NCI-H1417 (cell line): ENCODE data around the gene EDA2R.
A peak's percentile ranks its signal among the peaks of the same experiment; 100 is the strongest.

Experiments
- DNase-seq, 3 experiments: peaks; one replicate each; lab custom pipeline; 2025; lab: John Stamatoyannopoulos, UW

EDA2R gene

DNA sequence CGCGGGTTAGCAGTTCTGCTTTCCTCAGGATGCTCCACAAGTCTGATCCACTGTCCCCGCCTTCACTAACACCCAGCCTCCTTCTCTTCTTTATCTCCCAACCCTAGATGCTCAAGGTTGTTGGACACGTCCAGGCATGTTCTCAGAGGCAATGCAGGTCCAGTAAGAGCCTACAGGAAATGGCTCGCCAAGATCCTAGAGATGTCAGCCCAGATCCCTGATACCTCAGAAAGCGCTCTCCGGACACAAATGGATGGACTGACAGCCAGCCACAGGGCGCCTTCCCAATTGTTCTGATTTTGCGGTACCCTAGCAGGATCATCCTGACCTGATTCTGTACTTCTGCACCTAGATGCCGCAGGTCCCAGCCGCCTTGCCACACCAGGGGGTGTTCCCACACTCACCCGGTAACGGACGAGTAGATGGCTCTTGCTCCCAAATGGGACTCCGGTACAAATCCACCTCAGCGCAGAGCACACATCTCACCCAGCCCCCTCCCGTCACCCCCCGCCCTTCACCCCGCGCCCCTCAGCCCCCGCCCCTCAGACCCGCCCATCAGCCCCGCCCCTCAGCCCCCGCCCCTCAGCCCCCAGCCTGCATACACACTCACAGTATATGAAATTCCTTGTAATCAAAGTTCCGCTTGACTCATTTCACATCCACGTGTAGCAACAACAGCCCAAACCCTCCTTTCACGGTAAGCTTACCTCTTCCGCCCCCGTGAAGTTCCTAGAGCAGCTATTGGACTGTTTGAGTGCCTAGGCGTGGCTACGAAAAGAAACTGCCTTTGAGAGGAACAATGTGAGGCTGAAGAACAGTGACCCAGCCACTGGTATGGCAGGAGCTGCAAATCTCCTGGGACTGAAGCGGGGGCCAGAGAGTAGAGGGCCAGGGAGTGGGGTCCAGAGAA lies at the start of gene EDA2R:
TSS of gene EDA2R (minus strand) at position 488 of the 910 bp plus-strand sequence. CDS start 23,058 bp downstream, outside the sequence.
- DNase-seq, result peak in 1 of 3 experiments; percentile 10

GRCh38 chrX:66684196-66684595 lies 45.3 kb upstream of the EDA2R start:
- DNase-seq, result no peak

GRCh38 chrX:66680451-66680850 lies 41.6 kb upstream of the EDA2R start:
- DNase-seq, result no peak

DNA sequence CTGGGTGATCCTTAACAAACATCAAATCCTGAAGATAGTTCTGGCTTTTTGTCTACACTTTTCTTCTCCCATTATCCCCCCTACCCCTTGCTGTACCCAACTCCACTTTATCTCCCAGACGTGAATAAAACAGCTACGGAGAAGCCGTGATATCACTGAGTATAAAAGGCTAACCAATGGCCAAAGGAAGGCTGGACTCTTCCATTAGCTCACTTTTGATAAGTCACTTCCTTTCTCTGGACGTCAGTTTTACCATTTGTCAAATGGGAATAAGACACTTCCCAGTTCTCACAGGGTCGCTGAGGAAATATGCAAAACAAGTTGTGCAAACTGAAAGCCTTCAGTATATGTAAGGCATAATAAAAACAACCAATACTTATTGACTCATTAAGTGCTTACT lies 38.6 kb upstream of the EDA2R start:
- DNase-seq, result no peak

GRCh38 chrX:66676990-66677389 lies 38.1 kb upstream of the EDA2R start:
- DNase-seq, result no peak

- no peak for DNase-seq
These were observed 37.5 kb upstream of the EDA2R start for GRCh38 chrX:66676413-66676812.

- no peak for DNase-seq
These were observed 36.7 kb upstream of the EDA2R start for GRCh38 chrX:66675541-66675940.

- no peak for DNase-seq
These were observed 35.6 kb upstream of the EDA2R start for GRCh38 chrX:66674506-66674905.

DNA sequence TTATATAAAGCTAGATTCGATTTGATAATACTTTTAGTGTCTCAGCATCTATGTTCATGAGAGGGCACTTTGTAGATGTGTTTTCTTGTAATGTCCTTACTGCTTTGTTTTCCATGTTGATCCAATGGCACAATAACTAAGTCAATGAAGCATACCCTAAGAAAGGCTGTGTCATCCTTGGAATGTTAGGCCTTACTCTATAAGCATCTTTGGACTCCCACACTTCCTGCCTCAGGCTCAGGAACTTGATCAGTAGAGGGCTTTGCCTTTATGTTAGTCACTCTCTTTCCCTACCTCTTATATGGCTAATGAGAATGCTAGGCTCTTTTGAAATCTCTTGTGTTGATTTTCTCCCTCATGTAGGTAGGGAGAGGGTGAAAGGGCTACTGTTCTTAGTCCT lies 33.2 kb upstream of the EDA2R start:
- DNase-seq, result no peak

DNA sequence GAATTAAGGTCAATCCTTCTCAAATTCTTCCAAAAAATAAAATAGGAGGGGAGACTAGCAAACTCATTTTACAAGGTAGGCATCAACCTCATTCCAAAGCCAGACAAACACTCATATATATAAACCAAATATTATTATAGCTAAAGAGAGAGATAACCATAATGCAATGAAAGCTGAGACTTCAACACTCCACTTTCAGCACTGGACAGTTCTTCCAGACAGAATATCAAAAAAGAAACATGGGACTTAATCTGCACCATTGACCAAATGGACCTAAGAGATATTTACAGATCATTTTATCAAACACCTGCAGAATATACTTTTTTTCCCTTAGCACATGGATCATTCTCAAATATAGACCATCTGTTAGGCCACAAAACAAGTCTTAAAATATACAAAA lies 15.5 kb upstream of the EDA2R start:
- DNase-seq, result no peak

DNA sequence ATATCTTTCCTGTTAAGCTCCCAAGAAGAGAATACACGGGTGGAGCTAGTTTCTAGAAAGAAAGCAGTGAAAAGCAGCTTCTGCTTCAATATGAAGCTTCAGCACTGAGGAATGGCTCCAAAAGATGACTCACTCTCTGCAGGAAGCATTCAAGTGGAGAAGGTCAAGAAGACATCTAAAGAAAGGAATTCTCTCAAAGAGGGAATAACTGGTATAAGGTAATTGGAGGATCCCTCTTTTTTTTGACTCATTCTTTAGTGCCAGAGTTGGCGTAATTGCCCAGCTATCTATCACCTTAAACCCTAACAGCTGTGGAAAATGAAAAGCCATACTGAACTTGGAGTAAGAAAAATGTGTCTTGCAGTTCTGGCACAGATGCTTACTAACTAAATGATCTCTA lies 3.5 kb downstream of the EDA2R start:
- DNase-seq, result no peak

- DNase-seq, result no peak
These were observed 4.6 kb downstream of the EDA2R start for GRCh38 chrX:66634272-66634671.

- no peak for DNase-seq
These were observed 5.3 kb downstream of the EDA2R start for GRCh38 chrX:66633541-66633940.

- no peak for DNase-seq
These were observed 5.9 kb downstream of the EDA2R start for GRCh38 chrX:66632981-66633380.

DNA sequence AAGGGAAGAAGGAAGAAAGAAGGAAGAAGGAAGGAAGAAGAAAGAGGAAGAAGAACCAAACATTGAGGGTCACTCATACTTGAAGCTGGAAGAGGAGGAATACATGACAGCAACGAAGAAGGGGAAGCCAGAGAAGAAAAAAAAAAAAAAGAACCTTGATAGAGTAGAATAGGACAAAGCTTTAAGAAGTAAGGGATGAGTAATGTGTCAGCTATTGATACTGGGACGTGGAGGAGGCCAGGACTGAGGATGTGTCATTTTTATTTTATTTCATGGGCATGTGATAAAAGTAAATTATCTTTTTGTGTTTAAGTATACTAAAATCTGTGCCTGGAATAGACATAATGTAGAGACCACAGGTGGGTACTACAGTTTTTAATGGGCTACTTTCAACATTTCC lies 6.4 kb downstream of the EDA2R start:
- DNase-seq, result no peak

DNA sequence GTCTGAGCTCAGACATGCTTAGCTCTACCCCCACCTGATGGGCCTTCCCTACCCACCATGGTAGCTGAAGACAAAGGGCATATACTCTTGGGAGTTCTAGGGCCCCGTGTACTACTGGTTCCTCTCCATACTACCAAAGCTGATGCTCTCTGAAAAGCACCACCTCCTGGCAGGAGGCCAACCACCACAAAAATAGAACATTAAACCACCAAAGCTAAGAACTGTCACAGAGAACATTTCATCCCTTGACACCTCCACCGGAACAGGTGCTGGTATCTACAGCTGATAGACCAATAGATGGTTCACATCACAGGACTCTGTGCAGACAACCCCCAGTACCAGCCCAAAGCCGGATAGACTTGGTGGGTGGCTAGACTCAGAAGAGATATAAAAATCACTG lies 13.4 kb downstream of the EDA2R start:
- no peak for DNase-seq

DNA sequence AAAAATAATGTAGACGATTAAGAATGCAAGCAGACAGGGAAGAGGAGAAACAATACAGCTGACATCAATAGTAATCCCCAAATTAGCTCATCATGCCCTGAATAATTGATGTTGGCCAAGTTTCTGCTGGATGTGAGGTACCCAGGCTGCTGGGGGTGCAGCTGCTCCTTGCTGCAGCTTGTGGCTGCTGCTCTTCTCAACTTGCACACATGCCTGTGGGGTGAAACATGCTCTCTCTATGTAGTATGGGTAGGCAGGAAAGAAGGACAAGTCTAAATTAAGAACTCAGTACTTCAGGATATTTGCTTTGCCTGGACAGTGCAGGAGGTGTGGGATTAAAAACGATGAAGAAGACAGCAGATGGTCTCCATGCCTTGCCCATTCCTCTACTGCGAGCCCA lies 16.7 kb downstream of the EDA2R start:
- no peak for DNase-seq

DNA sequence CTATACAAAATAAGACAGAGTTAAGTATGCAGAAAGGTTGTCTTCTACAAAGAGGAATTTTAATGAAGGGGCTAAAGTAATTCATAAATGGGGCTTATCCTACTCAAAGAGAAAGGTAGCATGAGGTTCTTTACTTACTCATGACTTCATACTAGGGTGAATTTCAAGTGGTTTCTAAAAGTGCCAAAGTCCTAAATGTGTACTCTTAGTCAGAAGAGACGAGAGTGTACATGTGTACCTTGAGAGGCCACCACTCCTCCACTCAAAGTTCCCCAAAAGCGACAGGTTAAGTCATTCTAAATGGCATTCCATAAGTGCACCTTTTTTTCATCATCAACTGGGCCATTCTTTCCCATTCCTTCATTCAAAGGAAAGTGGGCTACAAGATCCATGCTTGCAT lies 21.9 kb downstream of the EDA2R start:
- DNase-seq, result no peak

- no peak for DNase-seq
These were observed 36.4 kb downstream of the EDA2R start for GRCh38 chrX:66602381-66602938.

- no peak for DNase-seq
These were observed 37.4 kb downstream of the EDA2R start for GRCh38 chrX:66601522-66601921.

GRCh38 chrX:66579219-66579618 lies 59.7 kb downstream of the EDA2R start:
- DNase-seq, result no peak

GRCh38 chrX:66553973-66554372 lies 84.9 kb downstream of the EDA2R start:
- no peak for DNase-seq

DNA sequence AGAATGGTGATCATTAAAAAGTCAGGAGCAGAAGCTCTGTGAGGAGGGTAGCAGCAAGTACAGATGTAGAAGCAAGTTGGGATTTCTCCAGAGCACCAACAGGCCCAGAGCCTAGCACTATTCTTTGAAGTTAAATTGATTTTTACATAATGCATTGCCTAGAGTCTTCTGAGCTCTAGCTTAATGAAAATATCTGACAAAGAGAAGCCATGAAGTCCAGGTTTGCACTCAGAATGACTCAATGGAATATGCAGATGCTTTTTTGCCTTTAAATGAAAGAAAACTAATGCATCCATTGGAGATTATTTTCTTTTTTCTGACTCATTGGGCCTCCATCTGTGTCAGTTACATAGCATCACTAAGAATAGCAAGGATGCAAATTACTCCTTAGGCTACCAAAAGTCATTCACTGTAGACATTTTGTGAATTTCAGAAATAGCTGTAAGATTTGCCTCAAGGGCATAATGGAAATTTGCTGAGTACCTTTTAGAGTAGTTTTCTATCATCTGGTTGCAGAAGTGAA lies 91.0 kb downstream of the EDA2R start:
- DNase-seq, result no peak
